ENCODE results near the gene TPCN1. TPM values are rescaled to one million over a fixed set of nuclear protein-coding genes. Genes with fewer than 3 reads are reported as not detected.

TPCN1 gene
- total RNA-seq, 1 donor from 2014 or later = 2.4 TPM

- DNase-seq (ENCODE audit: low spot score in 2 of 2) = no peak
- no peak for FAIRE-seq
These were observed 55.8 kb downstream of the TPCN1 start for GRCh38 chr12:113276946-113277500.

- DNase-seq (ENCODE audit: low spot score in 2 of 2) (no peak), FAIRE-seq (no peak)
These were observed 56.2 kb downstream of the TPCN1 start for GRCh38 chr12:113277511-113277910.

DNA sequence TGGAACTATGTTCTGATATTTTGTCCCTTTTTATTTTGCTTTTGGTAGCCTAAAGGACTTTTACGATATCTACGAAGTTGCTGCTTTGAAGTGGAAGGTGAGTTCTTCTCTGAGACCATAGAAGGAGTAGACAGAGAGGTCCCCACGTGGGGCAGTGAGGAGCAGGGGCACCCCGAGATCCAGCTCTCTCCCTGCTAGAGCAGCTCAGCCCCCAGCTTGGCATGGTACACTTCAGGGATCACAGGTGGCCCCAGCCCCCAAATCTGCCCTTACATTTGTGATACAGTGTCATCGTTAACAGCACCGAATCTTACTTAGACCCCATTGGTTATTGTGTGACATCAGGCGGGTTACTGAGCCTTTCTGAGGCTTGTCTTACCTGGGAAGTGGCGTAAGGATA is 56.9 kb downstream of the TPCN1 start:
- DNase-seq (ENCODE audit: low spot score in 2 of 2) (no peak), FAIRE-seq (no peak)

DNA sequence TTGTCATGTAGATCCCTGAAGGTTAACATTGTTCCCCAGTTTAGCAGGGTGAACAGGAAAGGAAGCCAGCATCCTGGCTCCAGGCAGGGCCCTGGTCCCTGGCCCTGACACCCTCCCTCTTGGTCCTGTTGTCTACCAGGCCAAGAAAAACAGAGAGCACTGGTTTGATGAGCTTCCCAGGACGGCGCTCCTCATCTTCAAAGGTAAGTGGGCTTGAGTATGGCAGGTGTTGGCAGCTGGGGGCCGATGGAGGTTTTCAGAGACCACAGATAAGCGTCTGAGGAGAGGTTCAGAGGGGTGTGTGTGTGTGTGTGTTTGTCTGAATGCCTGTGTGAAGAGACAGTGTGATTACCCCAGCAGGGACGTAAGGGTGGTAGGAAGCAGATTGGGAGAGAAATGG is 57.4 kb downstream of the TPCN1 start:
- DNase-seq (ENCODE audit: low spot score in 2 of 2) = no peak
- FAIRE-seq = no peak

GRCh38 chr12:113284751-113285150 is 63.5 kb downstream of the TPCN1 start:
- FAIRE-seq = no peak
- DNase-seq (ENCODE audit: low spot score in 2 of 2) = no peak

DNA sequence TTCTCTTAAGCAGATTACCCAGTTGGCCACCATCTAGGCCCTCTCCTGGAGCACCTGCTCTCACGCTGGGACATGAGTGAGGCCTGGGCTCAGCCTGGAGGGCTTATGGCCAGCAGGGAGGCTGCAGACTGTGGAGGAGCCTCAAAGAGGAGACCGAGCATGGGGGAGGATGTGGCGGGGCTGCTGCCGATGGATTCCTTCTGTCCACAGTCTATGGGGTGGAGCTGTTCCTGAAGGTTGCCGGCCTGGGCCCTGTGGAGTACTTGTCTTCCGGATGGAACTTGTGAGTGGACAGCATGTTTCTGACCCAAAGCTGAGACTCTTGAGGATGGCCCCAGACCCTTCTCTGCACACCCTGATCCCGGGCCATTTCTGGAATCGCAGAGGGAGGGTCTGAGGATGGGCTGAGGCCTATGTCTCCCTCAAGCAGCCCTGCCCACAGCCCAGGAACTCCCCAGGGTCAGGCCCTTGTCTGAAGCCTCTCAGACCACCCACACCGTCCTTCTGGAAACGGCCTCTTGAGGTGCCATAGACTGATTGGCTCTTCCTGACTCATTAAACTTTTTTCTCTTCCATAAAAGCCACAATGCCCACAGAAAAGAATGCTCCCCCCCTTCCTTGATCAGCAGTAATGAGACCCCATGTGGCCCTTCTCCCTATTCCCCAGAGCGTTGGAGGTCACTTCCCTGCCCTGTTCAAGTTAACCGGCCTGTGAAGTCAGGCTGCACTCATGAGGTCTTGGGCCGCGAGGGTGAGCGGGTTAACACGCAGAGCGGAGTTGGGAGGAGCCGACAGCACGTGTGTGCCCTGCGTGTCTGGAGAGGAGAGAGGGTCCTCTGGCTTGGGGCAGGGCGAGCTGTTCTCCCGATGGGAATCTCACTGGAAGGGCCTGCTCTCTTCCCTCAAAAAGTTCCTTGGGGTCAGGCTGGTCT is 64.7 kb downstream of the TPCN1 start:
- no peak for DNase-seq (ENCODE audit: low spot score in 2 of 2)
- FAIRE-seq = no peak

DNA sequence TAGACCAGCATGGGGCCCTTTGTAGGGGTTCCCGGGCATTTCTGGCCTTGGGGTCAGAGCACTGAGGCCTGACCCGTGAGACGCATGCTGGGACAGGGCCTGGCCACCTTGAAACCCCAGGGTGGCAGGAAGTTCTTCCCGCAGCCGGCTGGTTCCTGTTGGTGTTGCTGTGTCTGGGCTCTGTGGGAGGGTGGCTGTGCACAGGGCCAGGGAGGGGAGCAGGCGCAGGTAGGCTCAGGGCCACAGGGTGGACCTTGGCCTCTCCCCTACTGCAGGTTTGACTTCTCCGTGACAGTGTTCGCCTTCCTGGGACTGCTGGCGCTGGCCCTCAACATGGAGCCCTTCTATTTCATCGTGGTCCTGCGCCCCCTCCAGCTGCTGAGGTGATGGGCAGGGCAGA is 65.4 kb downstream of the TPCN1 start:
- DNase-seq (ENCODE audit: low spot score in 2 of 2) (no peak), FAIRE-seq (no peak)

DNA sequence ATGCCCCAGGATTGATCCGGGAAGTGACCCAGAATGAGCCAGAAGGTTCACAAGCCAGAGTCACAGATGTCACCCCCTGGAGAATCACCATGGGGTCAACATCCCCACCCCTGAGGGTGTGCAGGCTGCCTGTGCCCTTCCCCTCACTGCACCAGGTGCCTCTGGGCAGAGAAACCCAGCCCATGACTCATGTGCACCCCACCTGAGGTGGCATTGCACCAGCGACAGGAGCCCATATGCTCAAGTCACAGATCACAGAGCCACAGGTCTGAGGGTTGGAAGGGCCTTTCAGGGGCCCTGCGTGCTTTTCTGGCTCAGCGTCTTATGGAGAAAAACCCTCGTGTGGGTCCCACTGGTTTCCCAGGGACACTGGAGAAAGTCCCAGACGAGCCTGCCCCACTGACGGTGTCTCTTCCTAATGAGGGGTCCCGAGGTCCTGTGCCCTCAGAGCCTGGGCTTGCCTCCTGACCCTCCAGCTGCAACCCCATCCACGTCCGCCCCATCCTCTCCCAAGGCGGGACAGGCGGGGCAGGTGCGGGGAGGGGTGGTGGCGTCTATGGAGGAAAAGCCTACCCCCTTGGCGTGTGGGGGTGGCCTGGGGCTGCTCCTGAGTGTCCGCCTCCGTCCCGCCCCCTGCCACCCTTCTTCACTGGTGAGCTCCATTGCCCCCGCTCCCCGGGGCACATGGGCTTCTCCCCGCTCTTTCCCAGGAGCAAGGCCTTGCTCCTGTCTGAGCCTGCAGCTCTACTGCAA is 66.1 kb downstream of the TPCN1 start:
- FAIRE-seq (no peak), DNase-seq (ENCODE audit: low spot score in 2 of 2) (no peak)

- FAIRE-seq (no peak), DNase-seq (ENCODE audit: low spot score in 2 of 2) (no peak)
These were observed 66.6 kb downstream of the TPCN1 start for GRCh38 chr12:113287899-113288282.

DNA sequence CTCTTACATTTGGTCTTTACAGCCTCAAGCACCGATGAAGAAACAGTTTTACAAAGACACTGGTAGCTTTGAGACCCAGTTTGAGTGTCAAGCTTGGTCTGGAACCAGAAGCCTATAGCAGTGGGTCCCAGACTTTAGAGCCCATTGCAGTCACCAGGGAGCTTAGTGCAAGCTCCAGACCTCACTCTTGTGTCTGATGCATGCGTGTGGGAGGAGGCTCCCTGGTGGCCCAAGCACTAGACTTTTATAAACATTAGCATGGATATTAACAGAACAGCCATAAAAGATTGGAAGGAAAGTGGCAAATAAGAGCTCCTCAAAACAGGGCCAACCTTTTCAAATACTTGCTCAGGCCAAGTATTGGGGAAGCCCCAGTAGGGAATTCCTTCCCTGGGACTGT is 68.1 kb downstream of the TPCN1 start:
- no peak for FAIRE-seq
- DNase-seq (ENCODE audit: low spot score in 2 of 2) = no peak

GRCh38 chr12:113290506-113290905 is 69.2 kb downstream of the TPCN1 start:
- no peak for DNase-seq (ENCODE audit: low spot score in 2 of 2)
- no peak for FAIRE-seq

DNA sequence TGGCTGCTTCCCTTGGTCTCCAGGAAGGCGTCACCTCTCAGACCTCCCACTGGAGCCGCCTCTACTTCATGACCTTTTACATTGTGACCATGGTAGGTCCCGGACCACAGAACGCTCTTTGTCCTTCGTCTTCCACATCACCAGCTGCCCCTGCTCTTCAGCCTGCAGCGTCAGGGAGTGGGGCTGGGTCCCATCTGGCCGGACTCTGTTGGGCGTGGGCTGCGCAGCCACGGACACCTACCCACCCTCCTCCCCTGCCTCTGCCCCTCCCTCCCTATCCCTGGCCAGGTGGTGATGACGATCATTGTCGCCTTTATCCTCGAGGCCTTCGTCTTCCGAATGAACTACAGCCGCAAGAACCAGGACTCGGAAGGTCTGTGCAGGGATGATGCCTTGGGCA is 70.3 kb downstream of the TPCN1 start:
- no peak for FAIRE-seq
- DNase-seq (ENCODE audit: low spot score in 2 of 2) = no peak

DNA sequence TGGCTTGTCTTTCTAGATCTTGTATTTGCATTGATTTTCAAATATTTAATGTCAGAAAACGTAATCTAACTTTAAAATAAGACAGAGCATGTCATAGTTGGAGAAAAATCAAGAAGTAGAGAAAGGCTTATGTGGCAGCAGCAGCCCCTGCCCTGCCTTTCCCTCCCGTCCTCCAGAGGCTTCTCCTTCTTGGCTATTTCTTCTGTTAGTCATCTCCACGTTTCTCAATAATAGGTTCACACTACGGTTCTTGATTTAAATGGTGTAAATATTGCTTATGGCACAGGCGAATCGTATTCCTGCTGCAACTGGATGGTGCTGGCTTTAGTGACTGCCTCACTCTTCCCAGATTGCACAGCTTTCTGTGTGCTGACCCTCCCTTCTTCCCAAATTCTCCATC is 70.8 kb downstream of the TPCN1 start:
- FAIRE-seq (no peak), DNase-seq (ENCODE audit: low spot score in 2 of 2) (no peak)

DNA sequence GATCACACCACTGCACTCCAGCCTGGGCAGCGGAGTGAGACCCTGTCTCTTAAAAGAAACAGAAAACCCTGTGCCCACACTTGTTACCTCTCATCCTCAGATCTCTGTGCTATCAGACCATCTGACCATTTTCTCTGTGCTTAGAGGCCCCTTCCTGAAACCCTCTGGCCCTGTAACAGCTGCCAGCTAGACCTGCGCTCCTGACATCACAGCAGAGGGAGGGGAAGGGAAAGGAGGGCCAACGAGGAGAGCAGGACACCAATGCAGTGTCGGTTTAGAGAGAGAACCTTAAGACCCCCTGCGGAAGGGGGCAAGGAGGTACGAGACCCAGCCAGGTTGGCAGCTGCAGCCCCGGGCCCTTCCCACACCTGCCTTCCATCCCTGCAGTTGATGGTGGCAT is 71.3 kb downstream of the TPCN1 start:
- no peak for DNase-seq (ENCODE audit: low spot score in 2 of 2)
- no peak for FAIRE-seq

GRCh38 chr12:113293100-113293499 is 71.8 kb downstream of the TPCN1 start:
- DNase-seq (ENCODE audit: low spot score in 2 of 2) (no peak), FAIRE-seq (no peak)

DNA sequence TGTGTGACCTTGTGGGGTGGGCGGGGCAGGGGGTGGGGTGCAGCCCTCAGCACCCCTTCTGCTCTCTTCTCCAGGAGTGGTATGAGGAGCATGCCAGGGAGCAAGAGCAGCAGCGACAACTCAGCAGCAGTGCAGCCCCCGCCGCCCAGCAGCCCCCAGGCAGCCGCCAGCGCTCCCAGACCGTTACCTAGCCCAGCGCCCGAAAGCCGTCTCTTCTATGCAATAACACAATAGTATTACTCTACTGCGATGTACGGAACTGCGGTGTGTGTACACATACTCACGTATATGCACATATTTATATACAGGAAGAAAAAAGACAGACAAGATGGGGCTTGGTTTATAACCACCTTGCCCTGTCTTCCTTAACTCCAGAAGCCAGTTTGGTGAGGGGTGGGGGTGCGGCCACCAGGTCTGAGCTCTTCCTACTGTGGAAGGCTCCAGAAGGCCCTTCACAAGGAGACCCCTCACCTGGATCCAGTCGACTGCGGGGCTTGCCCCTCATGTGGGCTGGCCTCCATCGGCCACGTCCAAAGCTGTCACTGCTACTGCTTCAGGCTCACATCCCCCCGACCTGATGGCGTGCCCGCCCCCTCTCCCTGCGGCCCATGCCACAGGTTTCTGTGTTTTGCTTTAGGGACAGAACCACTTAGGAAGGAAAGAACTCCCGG is 74.8 kb downstream of the TPCN1 start:
- no peak for FAIRE-seq
- DNase-seq (ENCODE audit: low spot score in 2 of 2) = no peak

GRCh38 chr12:113296557-113297213 is 75.4 kb downstream of the TPCN1 start:
- no peak for DNase-seq (ENCODE audit: low spot score in 2 of 2)
- FAIRE-seq = no peak

DNA sequence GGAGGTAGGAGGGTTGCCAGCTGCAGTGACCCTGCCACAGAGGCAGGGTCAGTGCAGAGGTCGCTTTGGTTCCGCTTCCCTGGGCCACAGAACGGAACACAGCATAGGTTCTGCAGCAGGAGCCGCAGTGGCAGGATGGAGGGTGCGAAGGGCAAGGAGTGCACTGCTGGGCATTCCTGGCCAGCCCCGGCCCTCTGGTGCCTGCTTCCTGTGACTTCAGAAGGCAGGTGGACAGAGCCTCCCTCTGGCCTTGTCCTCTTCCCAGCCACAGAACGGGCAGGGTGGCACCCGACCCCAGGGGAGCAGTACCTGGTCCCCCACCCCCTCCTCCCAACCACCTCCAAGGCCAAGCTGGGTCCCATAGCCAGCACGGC is 75.9 kb downstream of the TPCN1 start:
- no peak for DNase-seq (ENCODE audit: low spot score in 2 of 2)
- FAIRE-seq = no peak

GRCh38 chr12:113297621-113298471 is 76.6 kb downstream of the TPCN1 start:
- DNase-seq (ENCODE audit: low spot score in 2 of 2) (no peak), FAIRE-seq (no peak)

DNA sequence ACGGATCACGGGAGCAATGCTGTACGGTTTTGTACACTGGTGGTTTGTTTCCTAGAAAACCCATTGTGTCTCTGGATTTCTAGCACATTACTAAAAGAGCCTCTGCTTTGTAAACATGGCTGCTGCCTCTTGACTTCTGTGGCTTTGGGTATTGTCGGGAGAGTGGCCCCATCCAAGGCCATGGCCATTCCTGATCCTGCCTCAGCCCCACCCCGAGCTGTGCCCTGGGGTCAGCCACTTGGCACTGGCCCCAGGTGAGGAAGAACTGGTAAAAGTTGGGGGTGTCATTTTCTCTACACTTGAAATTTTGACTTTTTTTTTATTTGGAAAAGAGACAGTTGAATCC is 77.2 kb downstream of the TPCN1 start:
- DNase-seq (ENCODE audit: low spot score in 2 of 2) (no peak), FAIRE-seq (no peak)
